22Rv1 (cell line): Measurements from ENCODE around the gene DSCAML1.

Experiments used
- H3K27ac ChIP-seq: fragments of 450-650 bp; 2 replicates; pipeline ENCODE4 v1.5.1; 2017
- CTCF ChIP-seq: fragments of 450-650 bp; IDR thresholded peaks from 2 replicates; pipeline ENCODE4 v1.5.1; 2017; ENCODE audit warnings: mild to moderate bottlenecking
- ZFX ChIP-seq: fragments of 450-650 bp; IDR thresholded peaks from 2 replicates; pipeline ENCODE4 v1.6.1; 2017; ENCODE audit warnings: antibody characterized with exemption, borderline replicate concordance

The DSCAML1 gene

GRCh38 chr11:117701781-117702180 is 95.2 kb downstream of the DSCAML1 start:
- H3K27ac ChIP-seq: no peak overlapping the region
- TF ChIP-seq CTCF (no peak), ZFX (no peak)

GRCh38 chr11:117700551-117700950 is 96.5 kb downstream of the DSCAML1 start:
- no peak for TF ChIP-seq ZFX
- TF ChIP-seq CTCF: no peak

GRCh38 chr11:117697319-117697718 is 99.7 kb downstream of the DSCAML1 start:
- no peak for TF ChIP-seq ZFX

More at GRCh38 chr11:117700551-117700950, 96.5 kb downstream of the DSCAML1 start:
- no peak overlapping the region for H3K27ac ChIP-seq

GRCh38 chr11:117696540-117696939 is 100.5 kb downstream of the DSCAML1 start:
- H3K27ac ChIP-seq: no peak overlapping the region
- TF ChIP-seq CTCF: no peak
- no peak for TF ChIP-seq ZFX

More at GRCh38 chr11:117697319-117697718, 99.7 kb downstream of the DSCAML1 start:
- no peak overlapping the region for H3K27ac ChIP-seq

- TF ChIP-seq ZFX: no peak
- TF ChIP-seq CTCF: no peak
- H3K27ac ChIP-seq: no peak overlapping the region
These were observed 103.7 kb downstream of the DSCAML1 start for GRCh38 chr11:117693344-117693743.

- TF ChIP-seq CTCF: no peak
- TF ChIP-seq ZFX: no peak
- no peak overlapping the region for H3K27ac ChIP-seq
These were observed 105.5 kb downstream of the DSCAML1 start for GRCh38 chr11:117691516-117691915.

GRCh38 chr11:117691218-117691514 is 105.8 kb downstream of the DSCAML1 start:
- no peak overlapping the region for H3K27ac ChIP-seq
- TF ChIP-seq CTCF (no peak), ZFX (no peak)

GRCh38 chr11:117690484-117691217 is 106.4 kb downstream of the DSCAML1 start:
- H3K27ac ChIP-seq: no peak overlapping the region
- TF ChIP-seq ZFX: no peak
- no peak for TF ChIP-seq CTCF
